ENCODE measurements around the gene GPR87. TPM values are rescaled to one million over a fixed set of nuclear protein-coding genes. Genes with fewer than 3 reads are reported as not detected.

Gene GPR87
- total and polyA plus RNA-seq, 7 experiments from 2014 or later, result not detected

DNA sequence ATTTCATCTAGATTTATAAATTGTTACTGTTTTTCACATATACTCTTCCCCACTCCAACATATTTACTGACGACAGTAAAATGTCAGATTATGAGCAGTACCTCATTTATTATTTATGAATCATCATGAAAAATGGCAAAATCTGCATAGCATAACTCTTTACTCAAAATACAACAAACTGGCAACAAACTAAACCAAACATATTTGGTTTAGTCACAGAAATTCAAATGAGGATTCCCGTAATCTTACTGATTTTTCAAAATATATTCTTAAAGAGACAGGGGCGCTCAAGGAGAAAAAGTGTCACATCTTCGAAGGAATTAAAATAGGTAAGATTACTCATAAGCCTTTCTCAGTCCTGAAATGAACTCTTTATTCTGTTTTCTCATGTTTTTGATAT lies 3.0 kb upstream of the GPR87 start:
- Mint-ChIP-seq H3K4me1 (peaks cover 0 to 11% (median 0%) of the 10 kb centered on the region in 7 donors), H3K4me3 (no peak overlapping the region), H3K27ac (no peak overlapping the region), H3K9me3 (peaks cover 0 to 4% (median 0%) of the 10 kb centered on the region in 11 donors), H3K36me3 (peaks cover 0 to 3% (median 0%) of the 10 kb centered on the region in 5 donors), H3K27me3 (peaks cover 0 to 6% (median 0%) of the 10 kb centered on the region in 5 donors)
- DNase-seq (no peak), ATAC-seq (no peak)
- no peaks in the 10 kb centered on the region for H3K9me3 ChIP-seq (ENCODE audit: control insufficient read depth in 2 of 3, low read length in 3 of 3)
- no peaks in the 10 kb centered on the region for H3K27me3 ChIP-seq (ENCODE audit: control insufficient read depth in 2 of 2, insufficient read depth in 2 of 2, low read length in 2 of 2)
- H3K36me3 ChIP-seq (ENCODE audit: control insufficient read depth in 2 of 3, insufficient read depth in 3 of 3, low read length in 3 of 3), result no peaks in the 10 kb centered on the region
- ChIA-PET CTCF (no interaction called here), POLR2A (no interaction called here)
- H3K4me1 ChIP-seq (ENCODE audit: control insufficient read depth in 2 of 2, insufficient read depth in 2 of 2, low read length in 2 of 2), result no peaks in the 10 kb centered on the region
- intact Hi-C loops (cut with micrococcal nuclease), result no loop called here
- H3K27ac ChIP-seq (ENCODE audit: low read depth, low read length), result no peak overlapping the region
- no peak overlapping the region for H3K4me3 ChIP-seq (ENCODE audit: low read length)

DNA sequence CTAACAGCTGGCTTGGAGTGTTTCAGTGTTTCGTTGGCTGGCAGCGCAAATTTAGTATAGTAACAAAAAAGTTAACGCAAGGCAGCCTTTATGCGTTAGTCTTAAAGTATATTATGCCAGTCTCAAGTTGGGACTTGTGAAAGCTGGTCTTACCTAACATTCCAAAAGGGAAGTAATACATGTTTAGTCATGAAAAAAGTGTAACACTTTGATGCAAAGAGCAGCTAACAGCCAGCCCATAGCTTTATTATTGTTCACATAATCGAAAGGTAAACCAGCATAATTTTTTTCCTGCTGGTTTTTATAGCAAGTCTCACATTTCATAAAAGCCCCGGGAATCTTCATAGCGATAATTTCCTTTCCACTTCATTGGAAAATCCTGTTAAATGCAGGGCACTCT lies 2.4 kb upstream of the GPR87 start:
- H3K27me3 Mint-ChIP-seq, result peaks cover 0 to 6% (median 0%) of the 10 kb centered on the region in 5 donors
- intact Hi-C loops (cut with micrococcal nuclease), result no loop called here
- ChIA-PET POLR2A (no interaction called here), CTCF (interaction anchor here (0.6 kb wide), 1 partner anchor 11 kb away, joined by 3 read pairs; no protein-coding TSS in a partner anchor)
- peaks cover 0 to 11% (median 0%) of the 10 kb centered on the region in 7 donors for H3K4me1 Mint-ChIP-seq
- H3K4me1 ChIP-seq (ENCODE audit: control insufficient read depth in 2 of 2, insufficient read depth in 2 of 2, low read length in 2 of 2), result no peaks in the 10 kb centered on the region
- H3K36me3 Mint-ChIP-seq, result peaks cover 0 to 3% (median 0%) of the 10 kb centered on the region in 5 donors
- H3K27ac Mint-ChIP-seq, result no peak overlapping the region
- no peaks in the 10 kb centered on the region for H3K9me3 ChIP-seq (ENCODE audit: control insufficient read depth in 2 of 3, low read length in 3 of 3)
- no peak for DNase-seq
- ATAC-seq, result peak; percentile 51
- H3K4me3 Mint-ChIP-seq, result no peak overlapping the region
- no peak overlapping the region for H3K4me3 ChIP-seq (ENCODE audit: low read length)
- no peak overlapping the region for H3K27ac ChIP-seq (ENCODE audit: low read depth, low read length)
- no peaks in the 10 kb centered on the region for H3K36me3 ChIP-seq (ENCODE audit: control insufficient read depth in 2 of 3, insufficient read depth in 3 of 3, low read length in 3 of 3)
- H3K27me3 ChIP-seq (ENCODE audit: control insufficient read depth in 2 of 2, insufficient read depth in 2 of 2, low read length in 2 of 2), result no peaks in the 10 kb centered on the region
- peaks cover 0 to 4% (median 0%) of the 10 kb centered on the region in 11 donors for H3K9me3 Mint-ChIP-seq

DNA sequence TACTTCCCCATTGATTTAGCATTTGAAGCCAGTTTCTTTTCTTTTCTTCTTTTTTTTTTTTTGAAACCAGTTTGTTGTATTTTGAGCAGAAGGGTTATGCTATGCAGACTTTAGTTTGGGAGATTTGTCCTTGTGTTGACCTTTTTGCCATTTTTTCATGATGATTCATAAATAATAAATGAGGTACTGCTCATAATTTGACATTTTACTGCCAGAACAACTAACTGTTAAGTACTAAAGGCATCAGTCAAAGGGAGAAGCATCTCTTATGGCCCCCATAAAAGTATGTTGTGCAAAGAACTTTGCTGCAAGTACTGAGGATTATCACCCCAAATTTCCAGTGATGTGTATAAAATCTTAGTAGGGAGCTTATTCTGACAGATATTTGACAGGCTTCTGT lies 1.7 kb upstream of the GPR87 start:
- ChIA-PET POLR2A (no interaction called here), CTCF (interaction anchor here (0.6 kb wide), 1 partner anchor 11 kb away, joined by 3 read pairs; no protein-coding TSS in a partner anchor)
- Mint-ChIP-seq H3K27ac (no peak overlapping the region), H3K27me3 (peaks cover 0 to 6% (median 0%) of the 10 kb centered on the region in 5 donors), H3K4me1 (peaks cover 0 to 11% (median 0%) of the 10 kb centered on the region in 7 donors), H3K9me3 (peaks cover 0 to 4% (median 0%) of the 10 kb centered on the region in 11 donors), H3K36me3 (peaks cover 0 to 3% (median 0%) of the 10 kb centered on the region in 5 donors), H3K4me3 (no peak overlapping the region)
- H3K36me3 ChIP-seq (ENCODE audit: control insufficient read depth in 2 of 3, insufficient read depth in 3 of 3, low read length in 3 of 3), result no peaks in the 10 kb centered on the region
- DNase-seq (no peak), ATAC-seq (no peak)
- H3K4me3 ChIP-seq (ENCODE audit: low read length), result no peak overlapping the region
- no peaks in the 10 kb centered on the region for H3K9me3 ChIP-seq (ENCODE audit: control insufficient read depth in 2 of 3, low read length in 3 of 3)
- H3K27ac ChIP-seq (ENCODE audit: low read depth, low read length), result no peak overlapping the region
- H3K27me3 ChIP-seq (ENCODE audit: control insufficient read depth in 2 of 2, insufficient read depth in 2 of 2, low read length in 2 of 2), result no peaks in the 10 kb centered on the region
- no peaks in the 10 kb centered on the region for H3K4me1 ChIP-seq (ENCODE audit: control insufficient read depth in 2 of 2, insufficient read depth in 2 of 2, low read length in 2 of 2)
- intact Hi-C loops (cut with micrococcal nuclease), result no loop called here

DNA sequence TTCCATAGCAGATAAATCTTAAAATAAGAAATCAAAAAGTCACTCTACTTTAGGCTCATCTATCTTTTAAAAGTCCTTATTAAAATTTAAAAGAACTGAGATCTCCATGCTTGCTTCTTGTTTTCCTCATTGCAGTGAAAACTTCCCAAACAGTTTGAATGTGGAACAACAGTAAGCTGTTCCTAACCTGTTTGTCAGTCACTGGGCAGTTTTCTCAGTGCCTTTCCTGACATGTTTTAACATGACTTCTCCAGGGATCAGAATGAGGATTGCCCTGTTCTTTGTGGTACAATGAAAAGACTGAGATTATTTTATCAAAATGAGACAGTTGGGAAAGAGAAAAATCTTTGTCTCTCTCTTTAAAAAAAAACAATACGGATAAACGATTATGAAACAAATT lies 774 bp downstream of the GPR87 start:
- POLR2A ChIA-PET, result no interaction called here
- H3K9me3 ChIP-seq (ENCODE audit: control insufficient read depth in 2 of 3, low read length in 3 of 3), result no peaks in the 10 kb centered on the region
- Mint-ChIP-seq H3K27me3 (peaks cover 0 to 6% (median 0%) of the 10 kb centered on the region in 5 donors), H3K27ac (no peak overlapping the region), H3K36me3 (no peaks in the 10 kb centered on the region), H3K4me3 (no peak overlapping the region), H3K4me1 (peaks cover 0 to 9% (median 0%) of the 10 kb centered on the region in 7 donors), H3K9me3 (no peaks in the 10 kb centered on the region)
- CTCF ChIA-PET, result no interaction called here
- DNase-seq (no peak), ATAC-seq (no peak)
- no peaks in the 10 kb centered on the region for H3K27me3 ChIP-seq (ENCODE audit: control insufficient read depth in 2 of 2, insufficient read depth in 2 of 2, low read length in 2 of 2)
- no peaks in the 10 kb centered on the region for H3K36me3 ChIP-seq (ENCODE audit: control insufficient read depth in 2 of 3, insufficient read depth in 3 of 3, low read length in 3 of 3)
- H3K27ac ChIP-seq (ENCODE audit: low read depth, low read length), result no peak overlapping the region
- no peaks in the 10 kb centered on the region for H3K4me1 ChIP-seq (ENCODE audit: control insufficient read depth in 2 of 2, insufficient read depth in 2 of 2, low read length in 2 of 2)
- intact Hi-C loops (cut with micrococcal nuclease), result no loop called here
- no peak overlapping the region for H3K4me3 ChIP-seq (ENCODE audit: low read length)

DNA sequence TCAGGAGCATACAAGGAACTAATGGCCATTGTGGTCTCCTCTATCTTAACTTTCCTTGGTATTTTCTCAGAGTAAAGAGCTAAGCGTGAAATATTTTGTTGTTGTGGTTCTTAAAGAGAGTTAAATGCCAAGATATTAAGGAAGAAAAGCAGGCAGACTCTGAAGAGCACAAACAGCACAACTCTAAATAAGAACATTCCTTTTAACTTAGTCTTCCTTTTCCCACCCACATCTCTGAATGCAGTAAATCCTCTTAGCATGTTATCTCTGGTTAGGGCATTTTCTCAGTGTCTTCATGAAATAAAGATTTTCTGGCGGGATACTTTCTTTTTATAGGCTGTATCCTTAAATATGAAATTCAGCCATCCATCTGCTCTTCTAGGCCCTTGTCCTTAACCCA lies 1.5 kb downstream of the GPR87 start:
- Histone ChIP-seq H3K4me1 (ENCODE audit: control insufficient read depth in 2 of 2, insufficient read depth in 2 of 2, low read length in 2 of 2) (no peaks in the 10 kb centered on the region), H3K4me3 (ENCODE audit: low read length) (no peak overlapping the region), H3K36me3 (ENCODE audit: control insufficient read depth in 2 of 3, insufficient read depth in 3 of 3, low read length in 3 of 3) (no peaks in the 10 kb centered on the region), H3K9me3 (ENCODE audit: control insufficient read depth in 2 of 3, low read length in 3 of 3) (no peaks in the 10 kb centered on the region), H3K27ac (ENCODE audit: low read depth, low read length) (no peak overlapping the region), H3K27me3 (ENCODE audit: control insufficient read depth in 2 of 2, insufficient read depth in 2 of 2, low read length in 2 of 2) (no peaks in the 10 kb centered on the region)
- Mint-ChIP-seq H3K27ac (no peak overlapping the region), H3K4me3 (no peak overlapping the region), H3K36me3 (no peaks in the 10 kb centered on the region), H3K27me3 (peaks cover 0 to 6% (median 0%) of the 10 kb centered on the region in 5 donors), H3K4me1 (peaks cover 0 to 9% (median 0%) of the 10 kb centered on the region in 7 donors), H3K9me3 (no peaks in the 10 kb centered on the region)
- ChIA-PET POLR2A (no interaction called here), CTCF (no interaction called here)
- intact Hi-C loops (cut with micrococcal nuclease), result no loop called here
- ATAC-seq (no peak), DNase-seq (no peak)

DNA sequence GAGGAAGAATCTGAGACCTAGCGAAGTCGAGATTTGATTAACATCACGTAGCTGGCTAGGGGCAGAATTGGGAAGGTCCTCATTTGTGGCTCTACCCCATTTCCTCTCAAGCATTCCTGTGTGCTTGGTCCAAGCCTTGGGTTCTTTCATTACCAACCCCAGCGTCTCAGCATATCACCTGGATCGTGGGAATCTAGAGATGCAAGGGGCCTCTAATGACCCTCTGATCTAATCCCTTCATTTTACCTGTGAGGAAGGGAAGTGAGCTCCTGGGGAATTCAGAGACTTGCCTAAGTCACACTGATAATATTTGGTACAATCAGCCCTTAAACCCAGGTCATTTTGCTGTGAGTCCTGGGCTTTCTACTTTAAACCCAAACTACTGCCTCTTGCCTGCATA lies 2.0 kb downstream of the GPR87 start:
- Mint-ChIP-seq H3K27ac (no peak overlapping the region), H3K4me3 (no peak overlapping the region), H3K27me3 (peaks cover 0 to 6% (median 0%) of the 10 kb centered on the region in 5 donors), H3K9me3 (no peaks in the 10 kb centered on the region), H3K4me1 (peaks cover 0 to 9% (median 0%) of the 10 kb centered on the region in 7 donors), H3K36me3 (no peaks in the 10 kb centered on the region)
- no peaks in the 10 kb centered on the region for H3K36me3 ChIP-seq (ENCODE audit: control insufficient read depth in 2 of 3, insufficient read depth in 3 of 3, low read length in 3 of 3)
- H3K4me1 ChIP-seq (ENCODE audit: control insufficient read depth in 2 of 2, insufficient read depth in 2 of 2, low read length in 2 of 2), result no peaks in the 10 kb centered on the region
- intact Hi-C loops (cut with micrococcal nuclease), result no loop called here
- H3K9me3 ChIP-seq (ENCODE audit: control insufficient read depth in 2 of 3, low read length in 3 of 3), result no peaks in the 10 kb centered on the region
- POLR2A ChIA-PET, result no interaction called here
- no peak for DNase-seq
- CTCF ChIA-PET, result no interaction called here
- ATAC-seq, result no peak
- no peak overlapping the region for H3K27ac ChIP-seq (ENCODE audit: low read depth, low read length)
- no peak overlapping the region for H3K4me3 ChIP-seq (ENCODE audit: low read length)
- no peaks in the 10 kb centered on the region for H3K27me3 ChIP-seq (ENCODE audit: control insufficient read depth in 2 of 2, insufficient read depth in 2 of 2, low read length in 2 of 2)

DNA sequence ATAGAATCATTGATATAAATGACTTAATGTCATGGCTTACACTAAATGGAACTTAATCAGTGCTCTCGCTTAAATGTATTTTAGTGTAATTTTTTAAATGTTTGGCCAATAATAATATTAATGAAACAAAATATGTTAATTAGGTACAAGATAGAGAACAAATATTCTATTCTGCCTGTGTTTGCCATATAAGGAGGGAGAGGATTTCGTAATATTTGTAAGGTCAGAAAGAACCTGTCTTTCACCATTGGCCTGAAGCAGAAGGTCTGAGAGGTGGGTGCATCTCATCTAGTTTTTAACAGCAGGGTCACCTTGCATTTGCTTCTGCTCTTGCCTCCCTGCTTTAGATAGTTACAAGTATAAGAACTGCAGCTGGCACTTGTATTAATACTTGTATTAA lies 2.5 kb downstream of the GPR87 start:
- no peak for DNase-seq
- no peak for ATAC-seq
- no peaks in the 10 kb centered on the region for H3K27me3 ChIP-seq (ENCODE audit: control insufficient read depth in 2 of 2, insufficient read depth in 2 of 2, low read length in 2 of 2)
- peaks cover 0 to 6% (median under 1%) of the 10 kb centered on the region in 5 donors for H3K27me3 Mint-ChIP-seq
- H3K4me3 Mint-ChIP-seq, result no peak overlapping the region
- no peaks in the 10 kb centered on the region for H3K9me3 ChIP-seq (ENCODE audit: control insufficient read depth in 2 of 3, low read length in 3 of 3)
- no peaks in the 10 kb centered on the region for H3K36me3 Mint-ChIP-seq
- no peaks in the 10 kb centered on the region for H3K9me3 Mint-ChIP-seq
- no peak overlapping the region for H3K4me3 ChIP-seq (ENCODE audit: low read length)
- H3K36me3 ChIP-seq (ENCODE audit: control insufficient read depth in 2 of 3, insufficient read depth in 3 of 3, low read length in 3 of 3), result no peaks in the 10 kb centered on the region
- POLR2A ChIA-PET, result no interaction called here
- CTCF ChIA-PET, result interaction anchor here (0.6 kb wide), 1 partner anchor 158 kb away, joined by 3 read pairs; no protein-coding TSS in a partner anchor
- intact Hi-C loops (cut with micrococcal nuclease), result no loop called here
- H3K27ac Mint-ChIP-seq, result no peak overlapping the region
- no peak overlapping the region for H3K27ac ChIP-seq (ENCODE audit: low read depth, low read length)
- peaks cover 0 to 9% (median 0%) of the 10 kb centered on the region in 7 donors for H3K4me1 Mint-ChIP-seq
- no peaks in the 10 kb centered on the region for H3K4me1 ChIP-seq (ENCODE audit: control insufficient read depth in 2 of 2, insufficient read depth in 2 of 2, low read length in 2 of 2)
